Panc1 (cell line): ENCODE results near the gene PLIN1. TPM values are rescaled to one million over a fixed set of nuclear protein-coding genes. Genes with fewer than 3 reads are reported as not detected.

Source experiments
- ATAC-seq: fragments of 200-7000 bp; cut with Tn5 transposase; 2 replicates; pipeline ENCODE4 v1.9.1; 2020; ENCODE audit warnings: mild to moderate bottlenecking, moderate library complexity
- BruUV-seq: library from RNA; stranded (reverse); fragments of 400-500 nt; replicated peaks from 2 replicates; lab custom pipeline; 2021; lab: Mats Ljungman, UMichigan
- CTCF ChIA-PET: fragments of 300-600 bp; sonication (Branson Sonifier 250); formaldehyde crosslinking; loops from one replicate; lab custom pipeline; 2022; ENCODE audit warnings: antibody characterized with exemption; lab: Charles Lee
- POLR2A ChIA-PET: fragments of 300-600 bp; sonication (Branson Sonifier 250); formaldehyde crosslinking; loops from one replicate; lab custom pipeline; 2022; ENCODE audit warnings: antibody characterized with exemption; lab: Charles Lee
- DNase-seq: peaks from one replicate; pipeline ENCODE4 v3.0.0-alpha.2; 2010; ENCODE audit warnings: low read depth, low spot score
- H3K27ac ChIP-seq: 2 replicates; pipeline ENCODE4 v1.5.1; 2011; ENCODE audit warnings: mild to moderate bottlenecking, low read length, inconsistent platforms
- H3K27me3 ChIP-seq: fragments of 200-500 bp; sonication (Bioruptor generic); 2 replicates; pipeline ENCODE4 v1.6.0; 2014; ENCODE audit warnings: low read length, inconsistent platforms; ENCODE audit not compliant: control insufficient read depth, insufficient read depth
- H3K36me3 ChIP-seq: fragments of 200-500 bp; sonication (Bioruptor generic); 2 replicates; pipeline ENCODE4 v1.5.1; 2014; ENCODE audit warnings: inconsistent platforms, mild to moderate bottlenecking, low read length, moderate library complexity; ENCODE audit not compliant: control insufficient read depth, insufficient read depth
- H3K4me1 ChIP-seq: 2 replicates; pipeline ENCODE4 v1.5.1; 2011; ENCODE audit warnings: inconsistent platforms, mild to moderate bottlenecking, low read length, moderate library complexity; ENCODE audit not compliant: control insufficient read depth, insufficient read depth
- H3K4me3 ChIP-seq, 2 experiments: 2 replicates each; pipeline ENCODE4 v1.5.1; 2011 to 2012; ENCODE audit warnings: low read depth in 2 of 2, low read length in 2 of 2, mild to moderate bottlenecking in 2 of 2, inconsistent platforms in 1 of 2, moderate library complexity in 1 of 2
- H3K9me3 ChIP-seq: fragments of 200-500 bp; sonication (Bioruptor generic); 2 replicates; pipeline ENCODE4 v1.5.1; 2014; ENCODE audit warnings: low read depth, mild to moderate bottlenecking, inconsistent platforms, low read length, moderate library complexity; ENCODE audit not compliant: control insufficient read depth, insufficient read depth
- POLR2AphosphoS5 ChIP-seq: IDR thresholded peaks from 2 replicates; pipeline ENCODE4 v1.6.1; 2012; ENCODE audit warnings: mild to moderate bottlenecking, low read depth, low read length, moderate library complexity
- REST ChIP-seq, 2 experiments: IDR thresholded peaks; 2 replicates each; pipeline ENCODE4 v1.6.1; 2011 to 2012; ENCODE audit warnings: low read depth in 2 of 2, control low read depth in 1 of 2, low read length in 1 of 2, mild to moderate bottlenecking in 1 of 2, moderate library complexity in 1 of 2; ENCODE audit not compliant: insufficient read depth in 1 of 2
- SIN3A ChIP-seq: IDR thresholded peaks from 2 replicates; pipeline ENCODE4 v1.6.1; 2012; ENCODE audit warnings: low read depth, mild to moderate bottlenecking, low read length, moderate library complexity, borderline replicate concordance; ENCODE audit not compliant: insufficient read depth
- TCF7L2 ChIP-seq: IDR thresholded peaks from 2 replicates; pipeline ENCODE4 v1.6.1; 2011; ENCODE audit warnings: mild to moderate bottlenecking, low read depth, low read length, inconsistent platforms
- in situ Hi-C: cut with HindIII; loops from 2 replicates; pipeline ENCODE4 v1.10.0; 2016; ENCODE audit warnings: low sequenced_read_pairs, low pct_unique_long_range_greater_than_20kb
- intact Hi-C: fragments of 100-400 bp; cut with micrococcal nuclease; formaldehyde crosslinking; loops from one replicate; pipeline ENCODE4 v1.10.0; 2022; ENCODE audit not compliant: unreplicated experiment
- total RNA-seq: library from RNA; stranded (reverse); gene quantifications from one replicate; pipeline ENCODE4 v1.2.1, GENCODE V29; 2021; ENCODE audit not compliant: unreplicated experiment
- TF ChIP-seq, protein P1 (sequence below): fragments of 450-650 bp; IDR thresholded peaks from 2 replicates; pipeline ENCODE4 v1.5.1; 2017; ENCODE audit warnings: mild to moderate bottlenecking

PLIN1 gene
- total RNA-seq, 1 experiment from 2014 or later, result 0.44 TPM

DNA sequence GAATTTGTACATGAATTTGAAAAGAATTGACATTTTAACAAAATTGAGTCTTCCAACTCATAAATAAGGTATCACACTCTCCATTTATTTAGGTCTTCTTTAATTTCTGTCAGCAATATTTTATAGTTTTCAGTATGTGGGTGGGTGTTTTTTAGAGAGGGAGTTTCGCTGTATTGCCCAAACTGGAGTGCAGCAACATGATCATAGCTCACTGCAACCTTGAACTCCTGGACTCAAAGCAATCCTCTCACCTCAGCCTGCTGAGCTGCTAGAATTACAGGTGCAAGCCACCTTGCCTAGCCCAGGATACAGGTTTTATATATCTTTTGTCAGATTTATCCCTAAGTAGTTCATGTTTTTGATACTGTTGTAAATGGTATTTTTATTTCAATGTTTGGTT, 16.0 kb upstream of the PLIN1 start:
- Histone ChIP-seq H3K27me3 (no peaks in the 10 kb centered on the region), H3K4me3 (no peak overlapping the region), H3K27ac (no peak overlapping the region), H3K4me1 (peaks cover 4% of the 10 kb centered on the region; the same call in 1 of the 2 replicates), H3K9me3 (no peaks in the 10 kb centered on the region), H3K36me3 (no peaks in the 10 kb centered on the region)
- ChIA-PET POLR2A (interaction anchor here (0.6 kb wide), 1 partner anchor 124 kb away, joined by 6 read pairs; no protein-coding TSS in a partner anchor), CTCF (no interaction called here)
- DNase-seq (no peak), ATAC-seq (no peak)
- BruUV-seq, result no TSS peak
- in situ Hi-C loops (no loop called here), intact Hi-C loops (no loop called here)
- TF ChIP-seq TCF7L2 (no peak), REST (IDR thresholded peaks at IDR 0.05; ENCODE audit: insufficient read depth in 1 of 2, low read depth in 2 of 2, low read length in 1 of 2) (no peak), SIN3A (no peak), POLR2AphosphoS5 (no peak)
- TF ChIP-seq, protein P1, sequence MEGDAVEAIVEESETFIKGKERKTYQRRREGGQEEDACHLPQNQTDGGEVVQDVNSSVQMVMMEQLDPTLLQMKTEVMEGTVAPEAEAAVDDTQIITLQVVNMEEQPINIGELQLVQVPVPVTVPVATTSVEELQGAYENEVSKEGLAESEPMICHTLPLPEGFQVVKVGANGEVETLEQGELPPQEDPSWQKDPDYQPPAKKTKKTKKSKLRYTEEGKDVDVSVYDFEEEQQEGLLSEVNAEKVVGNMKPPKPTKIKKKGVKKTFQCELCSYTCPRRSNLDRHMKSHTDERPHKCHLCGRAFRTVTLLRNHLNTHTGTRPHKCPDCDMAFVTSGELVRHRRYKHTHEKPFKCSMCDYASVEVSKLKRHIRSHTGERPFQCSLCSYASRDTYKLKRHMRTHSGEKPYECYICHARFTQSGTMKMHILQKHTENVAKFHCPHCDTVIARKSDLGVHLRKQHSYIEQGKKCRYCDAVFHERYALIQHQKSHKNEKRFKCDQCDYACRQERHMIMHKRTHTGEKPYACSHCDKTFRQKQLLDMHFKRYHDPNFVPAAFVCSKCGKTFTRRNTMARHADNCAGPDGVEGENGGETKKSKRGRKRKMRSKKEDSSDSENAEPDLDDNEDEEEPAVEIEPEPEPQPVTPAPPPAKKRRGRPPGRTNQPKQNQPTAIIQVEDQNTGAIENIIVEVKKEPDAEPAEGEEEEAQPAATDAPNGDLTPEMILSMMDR, result no peak

GRCh38 chr15:89693696-89694095, 14.5 kb upstream of the PLIN1 start:
- Histone ChIP-seq H3K27ac (no peak overlapping the region), H3K4me3 (no peak overlapping the region), H3K9me3 (no peaks in the 10 kb centered on the region), H3K27me3 (no peaks in the 10 kb centered on the region), H3K36me3 (no peaks in the 10 kb centered on the region), H3K4me1 (peaks cover 8% of the 10 kb centered on the region; the same call in 1 of the 2 replicates)
- no TSS peak for BruUV-seq
- POLR2A ChIA-PET, result no interaction called here
- ATAC-seq (no peak), DNase-seq (no peak)
- no peak for TF ChIP-seq SIN3A
- TF ChIP-seq POLR2AphosphoS5, result no peak
- TF ChIP-seq TCF7L2, result no peak
- TF ChIP-seq, protein P1, result no peak
- no peak for TF ChIP-seq REST (IDR thresholded peaks at IDR 0.05; ENCODE audit: insufficient read depth in 1 of 2, low read depth in 2 of 2, low read length in 1 of 2)
- in situ Hi-C loops, result no loop called here
- intact Hi-C loops, result no loop called here
- CTCF ChIA-PET, result no interaction called here
